GM19438 (cell line): ENCODE measurements around the gene CNOT1.
A peak's percentile ranks its signal among the peaks of the same experiment; 100 is the strongest.
"Not testable (repeated sequence)": the region's sequence is repeated elsewhere in the genome, so short reads cannot be mapped to it uniquely, and the experiment has no call there.

ENCODE experiments used
- ATAC-seq: cut with Tn5 transposase; IDR thresholded peaks from one replicate; pipeline ENCODE4 v1.9.1; 2021; ENCODE audit warnings: low read depth; ENCODE audit not compliant: unreplicated experiment

CNOT1 gene

DNA sequence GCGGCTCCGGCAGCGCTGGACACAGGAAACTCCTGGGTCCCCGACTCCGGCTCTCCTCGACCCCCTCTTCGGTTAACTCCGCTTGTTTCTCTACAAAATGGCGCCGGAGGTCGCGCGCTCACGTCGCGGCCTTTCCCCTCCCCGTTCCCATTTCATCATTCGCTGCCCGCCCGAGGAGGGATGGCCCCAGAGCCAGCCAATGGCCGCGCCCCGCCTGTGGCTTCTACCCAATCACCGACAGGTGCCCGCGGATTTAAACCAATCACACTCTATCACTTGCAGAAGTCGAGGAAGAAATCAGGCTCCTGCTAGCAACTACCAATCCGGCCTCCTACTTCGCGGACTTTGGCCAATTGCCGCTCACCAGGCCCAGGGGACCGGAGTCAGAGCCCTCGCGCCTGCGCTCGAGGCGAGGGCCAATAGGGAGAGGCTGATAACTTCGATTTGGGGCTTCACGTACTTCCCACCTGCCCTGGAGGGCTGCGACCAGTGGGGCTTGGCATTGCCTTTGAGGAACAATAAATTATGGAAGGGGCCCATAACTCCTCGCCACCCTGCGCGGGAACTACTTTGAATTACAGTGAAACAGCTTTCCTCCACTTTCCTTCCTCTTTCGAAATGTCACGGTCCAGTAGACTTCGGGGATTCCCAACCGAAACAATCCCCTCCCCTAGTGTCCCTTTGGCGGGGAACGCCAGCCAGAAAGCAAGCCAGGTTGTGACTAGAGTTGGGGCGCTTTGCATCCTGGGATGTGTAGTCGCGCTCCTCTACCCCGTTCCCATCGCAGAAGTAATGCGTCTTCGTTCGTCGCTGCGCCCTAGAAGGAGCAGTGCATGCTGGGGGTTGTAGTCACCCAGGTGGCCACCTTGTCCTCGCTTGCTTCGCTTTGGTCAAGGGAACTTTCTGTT, at the start of gene CNOT1:
Gene CNOT1, minus strand, starts transcription at position 94 of the 908 bp plus-strand sequence. CDS start 30,489 bp downstream, outside the sequence.
- ATAC-seq: peak; percentile 79

DNA sequence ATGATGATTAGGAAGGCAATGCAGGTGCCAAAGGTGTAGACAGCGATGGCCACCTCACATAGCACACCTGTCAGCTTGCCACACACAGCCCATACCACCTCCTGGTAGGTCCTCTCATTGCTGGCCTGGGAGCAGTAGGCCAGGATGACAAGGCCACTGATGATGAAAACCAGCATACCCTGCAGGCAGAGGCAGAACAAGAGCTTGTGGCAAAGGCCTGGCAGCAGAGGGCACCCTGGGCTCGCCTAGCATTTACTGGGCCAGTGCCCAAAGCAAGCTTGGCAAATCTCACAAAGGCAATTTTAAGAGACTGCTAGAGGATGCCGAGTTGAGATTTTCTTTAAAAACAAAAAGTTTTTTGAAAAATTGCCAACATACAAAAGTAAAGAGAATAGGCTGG, 49.1 kb upstream of the CNOT1 start:
- ATAC-seq: no peak

DNA sequence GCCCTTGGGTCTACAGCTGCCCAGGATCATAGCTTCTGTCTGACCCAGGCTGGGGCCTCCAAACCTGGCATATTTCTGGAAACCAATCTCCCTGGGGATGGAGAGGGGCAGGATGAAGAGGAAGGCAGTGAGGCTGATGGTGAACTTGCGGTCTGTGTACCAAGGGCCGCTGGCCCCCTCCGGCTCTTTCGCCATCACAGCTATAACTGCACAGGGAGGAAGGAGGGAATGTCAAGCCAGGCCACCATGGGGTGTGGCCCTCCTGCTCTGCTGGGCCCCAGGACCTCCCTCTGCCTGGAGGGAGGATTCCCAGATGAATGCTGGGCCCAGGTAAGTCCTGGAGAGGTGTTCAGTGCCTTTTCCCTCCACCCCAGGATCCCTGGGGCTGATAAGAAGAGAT, 48.6 kb upstream of the CNOT1 start:
- no peak for ATAC-seq

DNA sequence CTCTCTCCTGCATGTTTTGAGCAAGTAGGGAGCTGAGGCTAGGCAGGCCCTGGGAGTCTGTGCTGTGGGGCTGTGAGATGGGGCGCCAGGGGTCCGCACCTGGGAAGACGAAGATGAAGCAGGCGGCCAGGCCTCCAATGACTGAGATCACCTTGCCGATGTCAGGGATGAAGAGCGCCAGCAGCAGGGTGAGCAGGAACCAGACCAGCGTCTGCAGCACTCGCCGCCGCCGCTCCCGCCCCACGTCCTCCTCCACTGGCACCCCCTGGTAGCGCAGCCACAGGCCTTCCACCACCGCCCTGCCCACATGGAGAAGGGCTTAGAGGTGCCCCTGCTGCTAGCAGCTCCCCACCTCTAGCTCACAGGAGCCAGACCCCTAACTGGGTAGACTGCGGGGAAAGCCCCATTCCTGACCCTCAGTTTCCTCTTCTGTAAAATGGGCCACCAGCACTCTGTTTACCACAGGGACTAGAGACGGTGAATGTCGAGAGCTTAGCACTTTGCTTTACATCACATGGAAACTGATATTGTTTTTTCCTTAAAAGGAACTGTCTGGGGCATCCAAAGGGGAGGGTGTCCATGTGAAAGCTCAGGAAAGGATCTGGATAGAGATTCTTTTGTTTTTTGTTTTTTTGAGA, 41.4 kb upstream of the CNOT1 start:
- ATAC-seq: no peak

DNA sequence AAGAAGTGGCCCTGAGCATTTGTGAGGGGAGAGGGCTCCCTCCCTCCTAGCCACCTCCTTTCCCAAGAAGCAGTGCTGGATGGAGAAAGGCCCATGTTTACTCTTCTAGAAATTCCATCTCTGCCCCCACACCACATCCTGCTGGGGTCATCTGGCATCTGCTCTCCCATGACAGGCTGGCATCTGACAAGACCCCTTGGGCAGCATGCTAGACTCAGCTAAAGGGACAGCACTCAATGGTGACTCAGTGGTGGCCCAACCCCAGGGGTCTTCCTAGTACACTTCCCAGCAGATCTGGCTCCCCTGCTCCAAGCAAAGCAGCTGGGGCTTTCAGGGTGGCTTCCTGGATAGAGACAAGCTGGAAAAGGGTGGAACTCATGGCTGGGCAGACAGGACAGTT, 40.6 kb upstream of the CNOT1 start:
- ATAC-seq: no peak

DNA sequence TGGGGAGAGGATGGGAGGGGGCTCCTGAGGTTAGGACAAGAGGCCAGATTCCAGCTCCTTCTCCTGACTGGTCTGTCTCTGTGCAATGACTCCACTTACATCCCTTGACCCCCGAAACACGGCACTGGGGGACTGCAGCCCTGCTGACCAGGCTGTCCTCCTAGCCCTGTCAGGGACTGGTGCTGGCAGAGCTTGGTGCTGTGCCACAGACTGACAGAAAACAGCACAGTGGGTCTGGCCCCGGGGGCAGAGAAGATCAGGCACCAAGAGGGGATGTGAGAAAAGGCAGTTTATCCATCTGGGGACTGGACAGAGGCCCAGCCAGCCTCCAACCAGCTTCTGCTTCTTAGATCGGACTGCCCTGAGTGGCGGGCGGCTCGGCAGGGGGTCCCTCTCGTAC, 35.6 kb upstream of the CNOT1 start:
- no peak for ATAC-seq

DNA sequence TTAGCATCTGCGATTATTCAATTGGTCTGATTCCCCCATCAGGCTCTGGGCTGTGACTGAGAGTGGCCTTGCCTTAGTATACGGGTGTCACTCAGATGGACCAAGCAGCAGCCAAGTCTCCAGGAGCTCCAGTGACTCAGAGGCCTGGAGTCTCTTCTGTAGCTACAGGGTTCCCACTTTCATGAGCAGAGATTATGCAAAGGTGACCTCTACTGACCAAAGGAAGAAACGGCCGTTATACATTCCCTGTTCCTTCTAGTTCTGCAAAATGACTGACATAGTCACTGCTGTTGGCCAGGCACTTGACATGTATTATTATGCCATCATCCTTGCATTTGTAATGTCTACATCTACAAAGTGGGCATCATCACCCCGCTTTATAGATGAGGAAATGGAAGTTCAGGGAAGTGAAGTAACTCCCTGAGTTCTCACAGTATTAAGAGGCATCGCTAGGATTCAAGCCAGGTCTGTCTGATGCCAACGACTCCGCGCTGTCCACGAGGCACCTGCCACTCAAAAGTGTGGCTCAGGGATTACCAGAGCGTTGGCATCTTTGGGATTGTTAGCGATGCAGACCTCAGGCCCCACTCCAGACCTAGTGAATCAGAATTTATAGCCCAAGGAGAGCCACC, 31.7 kb upstream of the CNOT1 start:
- no peak for ATAC-seq

DNA sequence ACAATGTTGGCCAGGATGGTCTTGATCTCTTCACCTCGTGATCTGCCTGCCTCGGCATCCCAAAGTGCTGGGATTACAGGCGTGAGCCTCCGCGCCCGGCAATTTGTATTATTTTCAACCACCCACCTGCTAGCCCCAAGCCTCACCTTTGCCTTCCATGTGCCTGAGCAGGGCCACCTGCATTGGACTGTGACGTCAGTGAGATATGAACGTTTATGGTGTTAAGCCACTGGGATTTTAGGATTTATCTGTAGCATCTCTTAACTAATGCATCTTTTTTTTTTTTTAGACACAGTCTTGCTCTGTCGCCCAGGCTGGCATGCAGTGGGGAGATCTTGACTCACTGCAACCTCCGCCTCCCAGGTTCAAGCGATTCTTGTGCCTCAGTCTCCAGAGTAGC, 30.3 kb upstream of the CNOT1 start:
- ATAC-seq: not testable (repeated sequence)

DNA sequence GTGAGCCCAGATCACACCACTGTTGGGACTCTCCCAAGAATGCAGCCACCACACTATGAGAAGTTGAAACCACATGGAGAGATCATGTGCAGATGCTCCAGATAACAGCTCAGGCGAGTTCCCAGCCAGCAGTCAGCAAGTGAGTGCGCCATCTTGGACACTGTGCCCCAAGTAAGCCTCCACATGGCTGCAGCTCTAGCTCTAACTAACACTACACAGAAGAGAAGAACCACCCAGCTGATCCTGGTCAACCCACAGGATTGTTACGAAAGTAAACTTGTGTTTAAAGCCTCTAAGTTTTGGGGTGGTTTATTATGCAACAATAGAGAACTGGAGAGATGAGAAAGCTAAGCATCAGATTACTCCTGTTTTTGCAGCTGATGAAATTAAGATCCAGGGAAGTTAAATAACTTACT, 29.2 kb upstream of the CNOT1 start:
- ATAC-seq: no peak

DNA sequence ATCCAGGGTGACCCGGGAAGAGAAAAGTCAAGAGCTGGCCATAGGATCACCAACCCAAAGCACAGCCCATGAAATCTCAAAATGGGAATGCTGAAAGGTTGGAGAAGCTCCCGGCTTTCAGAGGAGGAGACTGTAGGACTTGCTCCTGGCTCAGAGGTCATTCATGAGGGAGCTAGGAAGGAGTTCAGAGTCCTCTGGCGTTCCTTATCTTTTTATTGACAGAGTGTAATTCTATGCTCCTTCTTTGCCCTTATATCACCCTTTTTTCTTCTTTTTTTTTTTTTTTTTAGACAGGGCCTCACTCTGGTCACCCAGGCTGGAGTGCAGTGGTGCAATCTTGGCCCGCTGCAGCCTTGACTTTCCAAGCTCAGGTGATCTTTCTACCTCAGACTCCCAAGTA, 27.3 kb upstream of the CNOT1 start:
- no peak for ATAC-seq

DNA sequence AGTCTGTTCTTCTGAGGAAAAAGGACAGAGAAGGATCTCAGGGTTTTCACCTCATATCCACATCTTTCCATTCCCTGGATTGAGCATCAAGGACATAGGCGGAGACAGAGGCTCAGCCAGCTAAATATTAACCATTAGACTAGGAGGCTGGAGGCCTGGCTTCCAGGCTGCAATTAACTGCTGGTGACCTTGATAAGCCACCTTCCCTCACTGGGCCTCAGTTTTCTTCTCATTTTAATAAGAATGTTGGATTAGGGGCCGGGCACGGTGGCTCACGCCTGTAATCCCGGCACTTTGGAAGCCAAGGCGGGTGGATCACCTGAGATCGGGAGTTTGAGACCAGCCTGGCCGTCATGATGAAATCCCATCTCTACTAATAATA, 25.6 kb upstream of the CNOT1 start:
- no peak for ATAC-seq

DNA sequence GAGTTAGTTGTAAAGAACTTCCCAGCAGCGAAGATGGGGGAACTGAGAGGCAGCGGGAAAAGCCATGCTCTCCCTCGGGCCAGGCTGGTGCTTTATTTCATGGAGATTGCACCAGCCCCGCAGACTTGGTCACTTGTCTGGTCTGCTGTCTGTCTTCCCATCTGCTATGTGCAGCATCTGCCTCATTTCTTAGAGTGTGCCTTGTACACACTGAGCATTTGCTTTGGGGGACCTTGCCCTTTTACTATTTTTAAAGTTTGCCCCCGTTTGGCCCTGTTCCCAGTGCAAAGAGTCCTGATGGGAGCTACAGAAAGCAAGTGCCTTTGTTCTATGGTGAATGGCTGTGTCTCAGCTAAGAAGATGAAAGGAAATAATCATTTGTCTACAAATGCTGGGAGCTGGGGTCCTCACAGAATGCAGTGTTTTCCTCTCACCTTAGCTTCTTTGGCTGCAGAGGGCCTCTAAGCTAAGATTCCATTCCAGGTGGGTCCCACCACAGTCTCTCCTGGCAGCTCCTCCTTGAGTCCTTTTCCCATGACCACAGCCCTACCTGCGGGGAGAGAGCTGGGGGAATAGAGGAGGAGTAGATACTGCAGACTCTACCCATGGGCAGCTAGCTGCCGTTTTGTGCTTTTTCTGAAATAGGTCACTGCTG, 25.1 kb upstream of the CNOT1 start:
- ATAC-seq: no peak

DNA sequence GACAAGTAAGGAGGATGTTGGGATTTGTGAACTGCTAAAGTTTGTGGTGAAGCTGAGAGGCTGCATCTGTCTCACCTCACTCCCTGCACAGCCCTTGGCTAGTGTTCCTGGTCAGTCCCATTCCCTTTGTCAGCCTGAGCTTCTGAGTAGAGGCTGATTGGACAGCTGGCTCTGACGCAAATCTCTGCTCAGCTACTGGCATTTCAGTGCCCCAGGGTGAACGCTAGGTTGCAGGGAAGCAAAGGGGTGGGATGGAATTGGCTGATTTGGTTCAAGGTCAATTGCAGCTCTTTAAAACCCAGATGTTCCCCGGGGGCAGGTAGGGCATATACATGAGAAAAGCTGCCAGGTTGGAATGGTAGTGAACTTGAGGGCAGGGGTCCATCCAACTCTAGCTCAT, 23.1 kb upstream of the CNOT1 start:
- ATAC-seq: no peak

DNA sequence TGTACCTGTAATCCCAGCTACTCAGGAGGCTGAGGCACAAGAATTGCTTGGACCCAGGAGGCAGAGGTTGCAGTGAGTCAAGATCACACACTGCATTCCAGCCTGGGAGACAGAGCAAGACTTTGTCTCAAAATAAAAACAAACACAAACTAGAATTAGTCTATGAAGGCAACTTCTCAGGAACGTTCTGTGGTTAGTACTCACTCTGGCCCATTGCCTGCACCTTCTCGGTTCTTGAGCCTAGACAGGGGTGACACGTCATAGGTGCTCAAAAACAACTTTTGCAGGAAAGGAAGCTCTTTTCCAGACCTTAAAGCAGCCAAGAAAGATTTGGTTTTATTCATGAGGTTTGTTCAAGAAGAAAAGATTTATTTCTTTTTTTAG, 22.3 kb upstream of the CNOT1 start:
- ATAC-seq: no peak

DNA sequence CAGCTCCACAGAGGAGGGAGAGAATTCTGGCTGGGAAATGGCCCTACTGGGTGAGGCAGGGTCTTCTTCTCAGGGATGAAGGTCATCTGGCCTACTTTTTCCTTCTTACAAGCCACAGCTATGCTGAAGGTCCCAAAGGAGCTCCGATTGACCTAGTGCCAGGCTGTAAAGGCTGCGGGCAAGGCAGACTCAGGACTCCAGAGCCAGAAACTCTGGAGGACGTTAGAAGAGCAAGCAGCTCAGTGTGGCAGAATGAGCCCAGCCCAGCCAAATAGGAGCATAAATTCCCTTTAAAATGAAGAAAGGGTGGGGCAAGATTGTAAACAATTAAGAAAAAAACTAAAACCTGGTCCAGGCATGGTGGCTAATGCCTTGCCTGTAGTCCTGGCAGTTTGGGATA, 20.1 kb upstream of the CNOT1 start:
- ATAC-seq: no peak

DNA sequence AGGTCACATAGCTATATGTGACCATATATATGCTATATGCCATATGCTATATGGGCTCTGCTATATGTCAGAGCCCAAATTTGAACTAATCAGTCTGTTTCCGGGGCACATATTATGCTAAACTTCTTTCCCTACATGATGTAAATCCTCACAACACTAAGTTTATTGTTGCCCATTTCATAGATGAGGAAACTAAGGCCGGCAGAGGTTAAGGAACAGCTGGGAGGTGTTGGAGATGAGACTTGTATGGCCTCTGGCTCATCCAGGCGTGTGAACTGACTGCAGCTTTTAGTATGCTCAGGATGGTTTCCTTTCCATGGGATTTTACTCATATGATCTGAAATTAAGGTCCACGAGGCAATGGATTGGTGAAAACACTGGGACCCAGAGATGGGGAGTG, 17.5 kb upstream of the CNOT1 start:
- ATAC-seq: no peak

DNA sequence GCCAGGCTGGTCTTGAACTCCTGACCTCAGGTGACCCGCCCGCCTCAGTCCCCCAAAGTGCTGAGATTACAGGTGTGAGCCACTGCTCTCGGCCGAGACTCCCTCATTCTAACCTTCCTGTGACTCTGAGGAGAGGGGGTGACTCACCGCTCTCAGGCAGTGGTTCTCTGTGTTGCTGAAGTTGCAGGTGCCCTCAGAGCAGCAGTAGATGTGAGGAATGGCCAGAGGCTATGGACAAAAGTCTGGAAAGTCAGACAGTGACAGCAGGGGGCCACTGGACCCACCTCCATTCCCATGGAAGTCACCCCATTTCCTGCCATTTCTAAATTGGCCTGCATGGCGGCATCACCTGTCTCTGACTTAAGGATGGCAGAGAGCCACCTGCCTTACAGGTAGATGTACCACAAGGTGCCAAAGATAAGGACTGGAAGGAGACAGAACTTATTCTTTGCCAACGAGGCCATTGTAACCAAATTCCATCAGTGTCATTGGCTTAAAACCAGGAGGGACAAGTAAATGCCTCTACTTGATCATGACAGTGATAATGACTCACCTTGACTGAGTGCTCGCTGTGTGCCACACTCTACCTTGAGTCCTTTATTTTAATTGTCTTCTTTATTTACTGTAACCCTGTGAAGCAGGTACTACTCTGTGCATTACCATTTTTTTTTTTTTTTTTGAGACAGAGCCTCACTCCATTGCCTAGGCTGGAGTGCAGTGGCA, 15.3 kb upstream of the CNOT1 start:
- ATAC-seq: no peak

DNA sequence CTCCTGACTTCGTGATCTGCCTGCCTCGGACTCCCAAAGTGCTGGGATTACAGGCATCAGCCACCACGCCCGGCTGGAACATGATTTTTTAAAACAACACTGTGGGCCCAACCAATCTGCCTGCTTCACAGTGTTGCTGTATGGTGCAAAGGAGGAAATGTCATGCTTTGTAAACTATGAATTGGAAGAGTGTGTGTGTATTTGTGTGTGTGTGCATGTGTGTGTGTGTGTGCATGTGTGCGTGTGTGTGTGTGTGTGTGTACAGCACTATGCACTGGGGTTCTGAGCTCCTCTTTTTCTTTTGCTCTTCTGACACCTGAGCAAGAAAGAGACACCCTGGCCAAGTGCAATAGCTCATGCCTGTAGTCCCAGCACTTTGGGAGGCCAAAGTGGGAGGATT, 14.5 kb upstream of the CNOT1 start:
- ATAC-seq: no peak

DNA sequence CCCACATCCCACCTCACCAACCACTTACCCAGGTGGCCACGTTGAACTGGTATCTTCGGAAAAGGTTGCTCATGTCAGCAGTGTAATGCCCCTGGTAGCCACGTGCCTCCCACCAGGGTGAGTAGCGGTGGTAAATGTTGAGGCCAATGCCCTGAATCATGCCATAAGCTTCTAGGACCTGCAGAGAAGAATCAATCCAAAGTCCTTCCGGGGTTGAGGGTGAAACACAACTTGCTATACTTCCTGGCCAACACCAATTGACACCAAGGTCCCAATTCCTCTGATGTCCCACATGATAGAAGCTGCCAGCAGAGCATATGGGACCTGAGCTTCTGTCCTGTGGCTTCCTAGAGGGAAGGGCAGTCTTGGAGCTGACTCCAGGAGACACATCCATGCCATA, 11.3 kb upstream of the CNOT1 start:
- ATAC-seq: no peak

DNA sequence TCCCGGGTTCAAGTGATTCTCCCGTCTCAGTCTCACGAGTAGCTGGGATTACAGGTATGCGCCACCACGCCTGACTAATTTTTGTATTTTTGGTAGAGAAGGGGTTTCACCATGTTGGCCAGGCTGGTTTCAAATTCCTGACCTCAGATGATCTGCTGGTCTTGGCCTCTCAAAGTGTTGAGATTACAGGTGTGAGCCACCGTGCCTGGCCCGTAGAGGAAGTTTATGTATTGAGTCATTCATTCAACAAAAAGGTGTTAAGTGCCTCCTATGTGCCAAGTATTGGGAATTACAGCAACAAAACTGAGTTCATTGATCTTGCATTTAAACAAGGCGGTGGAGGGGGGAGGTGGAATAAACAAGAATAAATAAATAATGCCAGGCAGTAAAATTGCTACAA, 10.2 kb upstream of the CNOT1 start:
- ATAC-seq: no peak

DNA sequence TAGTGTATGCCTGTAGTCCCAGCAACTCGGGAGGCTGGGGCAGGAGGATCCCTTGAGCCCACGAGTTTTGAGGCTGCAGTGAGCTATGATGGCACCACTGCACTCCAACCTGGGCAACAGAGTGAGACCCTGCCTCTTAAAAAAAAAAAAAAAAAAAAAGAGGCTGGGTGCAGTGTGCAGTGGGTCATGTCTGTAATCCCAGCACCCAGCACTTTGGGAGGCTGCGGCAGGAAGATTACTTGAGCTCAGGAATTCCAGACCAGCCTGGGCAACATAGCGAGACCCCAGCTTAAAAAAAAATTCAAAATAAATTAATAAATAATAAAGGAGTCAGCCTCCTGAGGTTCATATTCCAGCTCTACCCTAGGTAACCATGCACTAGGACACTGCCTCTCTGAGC, 9.6 kb upstream of the CNOT1 start:
- no peak for ATAC-seq
